HPDE6-E6E7 (cell line): ENCODE data around the gene LIMA1.
"Not testable (repeated sequence)": the region's sequence is repeated elsewhere in the genome, so short reads cannot be mapped to it uniquely, and the experiment has no call there.

ENCODE experiments used
- DNase-seq: peaks from one replicate; pipeline ENCODE4 v3.0.0; 2011; ENCODE audit warnings: missing footprints; ENCODE audit errors: extremely low spot score

The LIMA1 gene

DNA sequence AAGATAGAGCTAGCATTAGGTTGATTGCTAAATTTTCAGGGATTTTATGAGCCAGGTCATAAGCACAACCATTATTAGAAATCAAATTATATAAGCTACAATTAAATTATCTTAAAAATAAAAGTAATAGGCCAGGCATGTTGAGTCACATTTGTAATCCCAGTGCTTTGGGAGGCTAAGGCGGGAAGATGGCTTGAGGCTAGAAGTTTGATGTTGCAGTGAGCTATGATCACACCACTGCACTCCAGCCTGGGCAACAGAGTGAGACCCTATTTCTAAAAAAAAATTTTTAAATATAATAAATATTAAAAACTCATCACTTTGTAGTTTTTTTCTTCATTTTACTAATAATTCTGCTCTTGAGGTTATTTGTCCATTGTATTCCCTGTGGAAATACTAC lies 1.9 kb upstream of the LIMA1 start:
- no peak for DNase-seq

DNA sequence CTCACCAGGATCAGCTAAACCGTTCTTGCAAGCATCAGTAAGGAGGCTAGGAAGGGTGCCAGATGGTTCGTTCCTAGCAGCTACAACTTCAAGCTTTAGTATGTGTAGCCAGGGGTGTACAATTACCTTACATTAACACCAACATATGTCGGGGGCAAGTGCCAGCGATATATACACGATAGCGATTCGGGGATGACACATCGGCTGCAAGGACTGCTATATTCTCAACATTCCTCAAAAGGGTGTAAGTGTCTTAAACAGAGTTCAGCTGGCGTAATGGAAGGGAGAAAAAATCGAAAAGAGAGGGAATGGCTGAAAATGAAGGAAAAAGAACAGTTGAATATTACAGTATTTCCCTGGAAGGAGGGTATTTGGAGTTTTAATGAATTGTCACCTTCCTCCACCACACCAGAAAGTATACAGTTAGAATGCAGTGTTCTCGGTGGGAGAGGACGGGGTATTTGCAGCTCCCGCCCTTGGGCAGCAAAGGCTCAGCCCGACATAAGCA lies 545 bp downstream of the LIMA1 start:
- DNase-seq: no peak

DNA sequence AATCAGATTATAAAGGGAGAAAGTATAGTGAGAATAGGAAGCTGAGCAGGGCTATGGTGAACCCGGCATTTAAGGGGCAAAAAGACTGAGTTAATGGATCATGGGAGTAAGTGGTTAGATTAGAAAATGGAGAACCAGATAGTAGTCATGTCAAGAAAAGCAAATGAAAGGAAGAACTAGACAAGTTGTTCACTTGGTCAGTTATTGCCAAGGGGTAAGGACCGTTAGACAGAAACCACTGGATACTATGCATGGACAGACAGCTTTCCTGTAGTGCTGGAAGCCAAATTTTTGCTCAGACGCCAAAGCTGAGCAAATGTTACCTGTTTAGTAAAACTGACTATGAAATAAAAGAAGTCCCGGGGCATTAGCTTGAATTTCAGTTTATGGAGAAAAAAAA lies 3.8 kb downstream of the LIMA1 start:
- no peak for DNase-seq

DNA sequence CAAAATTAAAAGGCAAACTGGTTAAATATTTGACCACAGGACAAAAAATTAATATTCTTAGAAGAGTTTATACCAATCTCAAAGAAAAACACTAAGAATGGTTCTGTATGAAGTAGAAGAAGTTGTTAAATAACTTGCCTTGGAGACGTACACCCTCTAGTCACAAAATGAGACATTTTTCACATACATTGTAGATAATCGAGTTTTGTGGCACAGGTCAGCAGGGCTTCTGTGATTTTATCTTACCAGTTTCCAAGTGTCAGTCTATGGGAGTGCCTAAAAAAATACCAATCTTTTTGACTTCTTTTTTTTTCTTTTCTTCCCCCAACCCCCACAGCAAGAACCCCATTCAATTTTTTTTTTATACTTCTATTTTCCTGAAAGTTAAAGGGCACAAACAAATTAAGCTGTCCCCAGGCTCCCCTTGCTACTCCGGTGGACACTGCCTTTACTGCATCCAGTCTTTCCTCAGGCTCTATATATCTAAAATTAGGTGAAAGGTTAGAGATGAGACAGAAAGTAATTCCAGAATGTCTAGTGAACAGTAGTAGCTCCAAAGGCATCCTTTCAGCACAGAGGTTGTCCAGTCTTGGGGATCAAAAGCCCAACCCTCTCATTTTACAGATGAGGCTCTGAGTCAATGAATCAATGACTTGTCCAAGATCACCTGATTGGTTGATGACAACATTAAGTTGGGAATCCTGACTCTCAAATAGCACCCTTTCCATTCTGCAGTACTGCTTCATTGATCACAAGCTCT lies 6.2 kb downstream of the LIMA1 start:
- DNase-seq: no peak

DNA sequence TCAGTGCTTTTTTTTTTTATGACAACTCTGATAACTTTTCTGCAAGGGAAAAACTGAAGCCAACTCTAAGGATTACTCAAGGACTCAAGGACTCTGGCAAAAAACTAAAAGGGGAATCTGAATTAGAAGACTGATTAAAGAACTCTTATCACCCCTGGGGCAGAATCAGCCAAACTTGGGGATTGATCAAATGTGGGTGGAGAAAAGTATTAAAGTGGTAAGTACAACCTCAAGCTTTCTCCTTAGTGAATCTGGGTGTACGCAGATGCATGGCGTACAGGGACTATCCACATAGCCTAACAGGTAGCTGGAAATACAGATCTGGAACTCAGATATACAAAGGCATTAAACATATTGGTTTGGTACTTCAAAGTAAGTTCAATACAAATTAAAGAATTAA lies 7.3 kb downstream of the LIMA1 start:
- no peak for DNase-seq

DNA sequence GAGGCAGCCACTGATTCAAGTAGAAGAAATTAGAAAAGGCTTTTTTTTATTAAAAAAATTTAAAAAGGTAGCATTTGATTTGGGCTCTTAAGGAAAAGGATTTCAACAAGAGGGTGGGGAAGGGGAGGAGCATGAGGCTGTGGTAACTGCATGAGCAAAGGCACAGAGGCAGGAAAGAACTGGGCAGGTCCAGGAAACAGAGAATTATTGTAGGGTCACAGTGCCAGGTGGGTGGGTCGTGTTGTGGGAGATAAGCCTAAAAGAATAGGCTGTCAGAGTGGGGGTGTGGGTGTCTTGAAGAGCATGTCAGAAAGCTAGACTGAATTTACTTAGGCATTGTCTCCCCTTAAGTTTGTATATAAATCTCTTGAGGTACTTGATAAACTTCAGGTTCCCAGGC lies 7.8 kb downstream of the LIMA1 start:
- DNase-seq: no peak

DNA sequence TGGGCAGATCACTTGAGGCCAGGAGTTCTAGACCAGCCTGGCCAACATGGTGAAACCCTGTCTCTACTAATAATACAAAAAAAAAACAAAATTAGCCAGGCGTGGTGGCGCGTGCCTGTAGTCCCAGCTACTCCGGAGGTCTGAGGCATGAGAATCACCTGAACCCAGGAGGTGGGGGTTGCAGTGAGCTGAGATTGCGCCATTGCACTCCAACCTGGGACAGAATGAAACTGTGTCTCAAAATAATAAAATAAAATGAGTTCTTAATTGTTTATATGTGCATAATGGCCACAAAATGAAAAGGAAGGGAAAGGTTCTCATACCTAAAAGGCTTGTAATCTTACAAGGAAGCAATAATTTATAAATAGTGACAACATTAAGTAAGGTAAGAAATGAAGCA lies 8.2 kb downstream of the LIMA1 start:
- not testable (repeated sequence) for DNase-seq

DNA sequence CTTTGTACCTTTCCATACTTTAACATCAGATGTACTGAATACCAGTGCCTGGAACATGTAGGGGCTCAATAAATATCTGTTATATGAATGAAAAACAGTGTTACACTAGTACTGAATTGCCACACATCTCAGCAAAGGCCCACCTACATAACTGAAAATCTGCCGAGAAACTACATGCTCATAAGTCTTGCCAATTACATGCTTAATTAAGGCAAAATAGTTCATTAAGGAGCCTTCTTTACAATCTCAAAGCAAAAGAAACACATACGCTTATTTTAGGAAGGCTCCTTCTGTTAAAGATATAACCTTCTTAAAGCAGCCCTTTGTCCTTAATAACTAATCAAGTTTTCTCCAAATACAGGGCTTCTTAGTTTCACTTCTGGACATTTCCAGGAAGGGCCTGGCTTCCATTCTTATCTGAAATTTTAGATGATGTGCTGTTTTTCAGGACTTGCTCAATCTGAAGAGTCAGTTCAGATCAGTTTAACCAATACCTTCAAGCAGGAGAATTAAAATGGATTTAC lies 11.5 kb downstream of the LIMA1 start:
- DNase-seq: no peak

DNA sequence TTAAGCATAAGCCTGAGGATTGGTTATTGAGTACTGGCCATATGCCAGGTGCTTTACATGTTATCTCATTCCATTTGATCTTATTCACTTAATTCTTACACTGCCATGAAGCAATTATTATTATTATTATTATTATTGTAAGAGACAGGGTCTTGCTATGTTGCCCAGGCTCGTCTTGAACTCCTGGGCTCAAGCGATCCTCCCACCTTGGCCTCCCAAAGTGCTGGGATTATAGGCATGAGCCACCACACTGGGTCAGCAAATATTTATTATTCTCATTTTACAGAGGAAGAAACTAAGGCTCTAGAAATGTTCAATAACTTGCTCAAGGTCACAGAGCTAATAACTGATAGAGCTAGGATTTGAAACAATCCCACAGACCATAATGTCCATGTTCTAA lies 14.8 kb downstream of the LIMA1 start:
- DNase-seq: no peak

DNA sequence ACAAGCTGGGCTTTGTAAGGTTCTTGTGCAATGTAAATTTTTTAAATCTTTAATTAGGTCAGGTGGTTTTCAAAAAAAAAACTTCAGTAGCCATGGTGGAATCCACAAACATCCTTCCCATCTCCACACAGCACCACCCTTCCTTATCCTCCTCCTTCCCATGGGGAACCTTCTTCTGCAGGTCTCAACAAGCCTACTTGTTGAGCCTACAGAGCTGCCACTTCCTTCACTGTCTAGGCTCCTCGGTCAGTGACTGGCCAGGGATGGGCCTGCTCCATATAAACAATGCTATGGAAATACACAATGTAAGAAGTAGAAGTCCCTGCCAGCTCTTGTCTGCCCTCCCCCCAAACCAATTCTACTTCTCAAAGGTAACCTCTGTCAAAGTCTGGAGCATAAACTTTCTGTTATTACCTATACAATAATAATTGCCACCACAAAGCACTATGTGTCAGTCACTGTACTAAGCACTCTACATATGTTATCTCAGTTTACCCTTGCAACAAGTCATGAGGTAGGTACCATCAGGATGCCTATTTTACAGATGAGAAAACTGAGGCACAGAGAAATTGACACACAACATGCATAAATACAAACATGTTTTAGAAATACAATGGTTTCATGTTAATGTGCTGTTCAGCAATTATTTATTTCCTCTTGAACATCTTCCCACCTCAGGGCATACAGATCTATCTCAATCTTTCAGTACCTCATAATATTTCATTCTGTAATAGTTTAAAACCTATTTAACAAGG lies 17.4 kb downstream of the LIMA1 start:
- DNase-seq: no peak

DNA sequence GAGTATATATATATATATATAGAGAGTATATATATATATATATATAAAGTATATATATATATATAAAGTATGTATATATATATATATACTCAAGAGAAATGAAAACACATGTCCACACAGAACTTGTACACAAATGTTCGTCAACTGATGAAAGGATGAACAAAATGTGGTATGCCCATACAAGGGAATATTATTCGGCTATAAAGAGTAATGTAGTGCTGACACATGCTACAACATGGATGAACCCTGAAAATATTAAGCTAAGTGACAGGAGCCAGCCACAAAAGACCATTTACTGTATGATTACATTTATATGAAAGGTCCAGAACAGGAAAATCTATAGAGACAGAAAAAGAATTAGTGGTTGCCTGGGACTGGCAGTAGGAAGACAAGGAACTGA lies 19.5 kb downstream of the LIMA1 start:
- no peak for DNase-seq

DNA sequence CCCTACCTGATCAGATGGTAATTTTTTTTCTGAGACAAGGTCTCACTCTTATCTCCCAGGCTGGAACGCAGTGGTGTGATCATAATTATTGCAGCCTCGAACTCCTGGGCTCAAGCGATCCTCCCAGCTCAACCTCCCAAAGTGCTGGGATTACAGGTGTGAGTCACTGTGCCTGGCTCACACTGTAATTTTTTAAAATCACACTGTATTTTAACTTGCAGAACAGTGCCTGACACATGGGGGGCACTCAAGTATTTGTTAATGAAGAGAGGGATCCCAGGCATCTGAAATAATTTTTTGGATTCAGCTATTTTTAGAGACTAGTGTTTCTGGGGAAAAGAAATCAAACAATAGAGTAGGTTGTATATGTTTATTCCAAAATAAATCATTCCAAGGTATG lies 21.7 kb downstream of the LIMA1 start:
- DNase-seq: no peak

DNA sequence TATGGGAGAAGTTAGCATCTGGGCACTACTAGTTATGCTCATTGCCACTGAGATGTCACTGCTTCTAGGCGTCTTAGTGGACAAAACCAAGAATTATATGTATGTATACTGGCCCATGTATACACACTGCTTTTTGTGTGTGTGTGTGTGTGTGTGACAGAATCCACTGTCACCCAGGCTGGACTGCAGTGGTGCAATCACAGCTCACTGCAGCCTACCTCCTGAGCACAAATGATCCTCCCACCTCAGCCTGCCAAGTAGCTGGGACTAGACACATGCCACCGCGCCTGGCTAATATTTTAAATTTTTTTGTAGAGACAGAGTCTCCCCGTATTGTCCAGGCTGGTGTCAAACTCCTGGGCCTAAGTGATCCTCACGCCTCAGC lies 25.2 kb downstream of the LIMA1 start:
- no peak for DNase-seq

DNA sequence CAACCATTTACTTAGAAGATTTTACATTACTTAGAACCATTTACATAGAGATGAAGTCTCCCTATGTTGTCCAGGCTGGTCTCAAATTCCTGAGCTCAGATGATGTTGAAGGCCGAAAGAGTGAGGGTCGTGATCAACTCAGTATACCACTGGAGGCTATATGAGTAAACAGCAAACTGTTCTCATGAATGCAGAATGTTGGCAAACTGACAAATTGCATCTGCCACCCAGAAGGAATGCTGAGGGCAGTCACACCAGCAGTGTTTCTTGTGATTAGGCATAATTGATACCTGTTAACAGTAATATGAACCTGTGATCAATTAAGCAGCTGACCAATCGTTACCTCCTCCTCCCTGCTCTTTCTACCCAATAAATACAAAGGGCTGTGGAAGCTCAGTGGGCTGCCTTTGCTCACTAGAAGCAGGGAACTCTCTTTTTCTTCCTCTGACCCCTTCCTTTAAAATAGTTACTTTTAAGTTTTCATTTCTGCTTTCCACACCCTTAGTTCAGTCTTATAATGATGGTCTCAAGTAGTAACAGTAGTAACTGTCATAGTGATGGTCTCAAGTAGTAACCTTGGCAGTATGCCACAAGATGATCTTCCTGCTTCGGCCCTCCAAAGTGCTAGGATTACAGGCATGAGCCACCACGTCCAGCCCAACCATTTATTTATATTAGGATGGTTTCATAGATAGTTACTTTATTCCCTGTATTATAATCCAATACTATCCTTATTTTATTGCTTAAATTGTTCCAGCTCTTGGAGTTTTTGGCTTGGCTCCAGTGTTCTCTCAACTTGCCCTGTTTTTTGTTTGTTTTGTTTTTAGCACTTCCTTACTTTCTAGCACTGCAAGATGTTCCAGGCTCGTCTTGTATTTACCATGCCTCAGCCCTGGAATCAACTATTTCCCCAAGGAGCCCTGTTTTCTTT lies 25.8 kb downstream of the LIMA1 start:
- DNase-seq: no peak

DNA sequence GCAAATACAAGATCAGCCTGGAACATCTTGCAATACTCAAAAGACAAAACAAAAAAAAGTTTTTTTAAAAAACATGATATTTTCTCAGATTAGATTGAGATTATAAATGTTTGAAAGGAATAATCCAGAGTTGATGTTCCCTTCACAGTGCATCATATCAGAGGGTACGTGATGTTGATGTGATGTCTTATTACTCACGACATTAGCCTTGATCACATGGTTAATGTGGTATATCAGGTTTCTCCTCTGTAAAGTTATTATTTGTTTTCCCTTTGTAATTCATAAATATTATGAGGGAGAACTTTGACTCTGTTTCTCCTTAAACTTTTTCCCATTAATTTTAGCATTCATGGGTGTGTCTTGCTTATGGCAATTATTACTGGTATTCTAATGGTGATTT lies 26.6 kb downstream of the LIMA1 start:
- DNase-seq: no peak

DNA sequence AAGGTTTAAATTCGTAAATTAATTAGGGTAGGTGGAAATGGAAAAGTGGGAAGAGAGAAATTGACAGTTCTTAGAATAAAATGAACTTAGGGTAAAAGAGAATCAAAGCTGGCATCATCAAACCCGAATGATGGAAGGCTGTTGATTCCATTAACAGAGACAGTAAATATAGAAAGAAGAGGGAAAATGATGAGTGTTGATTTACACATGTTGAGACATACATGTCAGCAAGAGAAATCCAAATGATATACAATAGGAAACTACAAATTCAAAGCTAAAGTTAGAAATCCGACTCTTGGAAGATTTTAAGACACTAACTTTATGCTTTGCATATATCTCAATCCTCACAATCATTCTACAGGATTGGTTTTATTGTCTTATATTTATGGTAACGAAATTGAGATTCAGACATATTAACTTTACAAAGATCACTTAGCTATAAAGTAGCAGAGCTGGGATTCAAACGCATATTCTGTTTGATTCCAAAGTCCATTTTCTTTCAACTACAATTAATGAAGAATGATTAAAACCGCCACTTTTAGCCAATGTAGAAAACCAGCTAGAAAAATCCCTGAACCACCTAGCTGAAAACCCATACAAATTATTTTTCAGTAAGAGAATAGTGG lies 30.2 kb downstream of the LIMA1 start:
- DNase-seq: no peak

DNA sequence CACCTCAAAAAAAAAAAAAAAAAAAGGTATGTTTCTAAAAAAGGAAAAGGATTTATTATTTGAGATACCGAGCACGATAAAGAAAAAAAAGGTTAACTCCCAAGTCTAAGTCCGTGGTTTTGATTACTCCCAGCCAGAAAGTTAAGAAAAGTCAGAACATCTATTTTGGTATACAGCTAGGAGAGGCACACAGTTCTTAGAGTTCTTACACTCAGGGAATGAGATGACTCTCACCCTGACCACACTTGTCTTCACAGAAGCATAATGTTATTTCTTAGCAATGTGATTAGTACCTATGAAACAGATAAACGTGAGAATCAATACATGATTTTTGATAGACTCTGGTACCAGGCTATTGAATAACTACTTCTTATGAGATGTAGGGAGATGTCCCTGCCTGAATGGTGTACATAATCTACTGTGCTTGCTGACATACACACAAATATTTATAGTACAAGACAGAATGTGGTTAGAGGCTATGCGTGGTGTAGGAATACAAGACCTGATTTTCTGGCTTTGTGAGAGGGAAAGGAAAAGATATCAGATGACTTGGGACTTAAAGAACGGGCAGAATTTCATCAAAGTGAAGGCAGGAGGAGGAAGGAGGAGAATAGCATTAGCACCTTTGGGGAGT lies 31.6 kb downstream of the LIMA1 start:
- no peak for DNase-seq

DNA sequence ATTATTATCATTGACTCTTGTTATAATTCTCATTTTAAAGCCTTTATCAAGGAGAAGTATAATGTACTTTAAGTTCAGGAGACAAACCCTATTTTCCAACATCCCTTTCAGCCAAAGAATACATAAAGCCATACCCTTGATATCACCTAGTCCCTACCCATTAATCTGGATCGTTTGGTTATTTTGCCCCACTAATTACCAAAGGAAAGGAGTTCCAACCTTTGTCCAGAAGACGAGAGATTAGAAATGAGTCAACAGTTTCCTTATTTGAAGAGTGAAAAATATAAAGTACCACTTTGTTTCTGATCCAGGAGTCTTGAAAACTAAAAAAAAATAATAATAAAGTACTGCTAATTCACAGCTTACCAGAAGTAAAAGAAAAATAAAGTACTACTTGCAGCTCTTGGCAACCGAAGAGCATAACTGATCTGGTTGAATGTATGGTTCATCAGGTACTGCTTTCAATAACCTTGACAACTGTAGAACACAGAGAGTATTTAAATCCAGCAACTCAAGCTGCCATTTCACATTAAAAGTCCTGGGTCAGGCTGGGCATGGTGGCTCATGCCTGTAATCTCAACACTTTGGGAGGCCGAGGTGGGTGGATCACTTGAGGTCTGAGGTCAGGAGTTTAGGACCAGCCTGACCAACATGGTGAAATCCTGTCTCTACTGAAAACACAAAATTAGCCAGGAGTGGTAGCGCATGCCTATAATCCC lies 33.7 kb downstream of the LIMA1 start:
- no peak for DNase-seq

DNA sequence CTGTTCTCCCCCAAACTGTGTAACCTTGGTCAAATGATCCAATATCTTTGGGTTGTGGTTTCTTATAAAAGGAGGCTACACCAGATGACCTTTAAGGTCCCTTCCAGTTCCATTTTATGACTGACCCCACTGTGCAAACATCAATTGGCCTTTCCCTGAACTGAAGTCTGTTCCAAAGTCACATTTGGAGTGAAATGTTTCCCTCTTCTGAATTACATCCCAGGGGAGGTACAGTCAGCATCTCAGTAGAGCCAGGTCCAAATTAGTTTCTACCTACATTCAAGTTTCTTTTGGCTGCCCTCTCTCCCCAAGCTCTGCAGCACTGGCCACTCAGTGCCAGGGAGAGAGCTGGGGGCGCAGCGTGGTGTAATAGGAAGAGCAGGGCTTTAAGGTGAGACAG lies 34.4 kb downstream of the LIMA1 start:
- no peak for DNase-seq

DNA sequence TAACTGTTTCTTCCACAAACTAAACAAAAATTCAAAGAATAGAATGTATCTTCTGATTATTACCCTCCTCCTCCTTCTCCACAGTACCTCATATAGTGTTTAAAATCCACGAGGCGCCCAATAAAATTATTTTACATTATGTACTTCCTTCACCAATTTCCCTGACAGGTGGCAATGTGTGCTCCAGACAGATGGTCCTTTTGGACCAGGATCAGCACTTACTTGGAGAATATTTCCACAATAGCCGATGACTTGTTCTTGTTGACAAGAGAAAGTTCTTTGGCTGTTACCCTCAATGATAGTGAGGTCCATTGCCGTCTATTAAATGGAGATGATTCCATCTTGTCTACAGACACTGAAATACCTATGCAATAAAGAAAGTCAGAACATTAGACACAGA lies 34.9 kb downstream of the LIMA1 start:
- no peak for DNase-seq
